H4 (cell line): ENCODE measurements around the gene CDCA3. TPM values are rescaled to one million over a fixed set of nuclear protein-coding genes. Genes with fewer than 3 reads are reported as not detected.

Experiments
- DNase-seq: peaks from one replicate; pipeline ENCODE4 v3.0.0-alpha.2; 2015; ENCODE audit warnings: low spot score
- total RNA-seq: library from RNA; depleted of rRNA; stranded (reverse); fragments of >200 nt; shearing (Covaris generic); gene quantifications from 2 replicates; pipeline ENCODE4 v1.2.3, GENCODE V29; 2014; rRNA removed

Gene CDCA3
- total RNA-seq, 1 experiment from 2014 or later = 75.3 TPM

DNA sequence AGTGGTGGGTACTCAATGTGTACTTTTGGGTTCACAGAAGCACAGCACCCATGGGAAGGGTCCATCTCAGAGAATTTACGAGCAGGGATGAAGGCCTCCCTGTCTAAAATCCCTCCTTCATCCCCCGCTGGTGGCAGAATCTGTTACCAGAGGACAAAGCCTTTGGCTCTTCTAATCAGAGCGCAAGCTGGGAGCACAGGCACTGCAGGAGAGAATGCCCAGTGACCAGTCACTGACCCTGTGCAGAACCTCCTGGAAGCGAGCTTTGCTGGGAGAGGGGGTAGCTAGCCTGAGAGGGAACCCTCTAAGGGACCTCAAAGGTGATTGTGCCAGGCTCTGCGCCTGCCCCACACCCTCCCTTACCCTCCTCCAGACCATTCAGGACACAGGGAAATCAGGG is 30.9 kb downstream of the CDCA3 start:
- DNase-seq = no peak

DNA sequence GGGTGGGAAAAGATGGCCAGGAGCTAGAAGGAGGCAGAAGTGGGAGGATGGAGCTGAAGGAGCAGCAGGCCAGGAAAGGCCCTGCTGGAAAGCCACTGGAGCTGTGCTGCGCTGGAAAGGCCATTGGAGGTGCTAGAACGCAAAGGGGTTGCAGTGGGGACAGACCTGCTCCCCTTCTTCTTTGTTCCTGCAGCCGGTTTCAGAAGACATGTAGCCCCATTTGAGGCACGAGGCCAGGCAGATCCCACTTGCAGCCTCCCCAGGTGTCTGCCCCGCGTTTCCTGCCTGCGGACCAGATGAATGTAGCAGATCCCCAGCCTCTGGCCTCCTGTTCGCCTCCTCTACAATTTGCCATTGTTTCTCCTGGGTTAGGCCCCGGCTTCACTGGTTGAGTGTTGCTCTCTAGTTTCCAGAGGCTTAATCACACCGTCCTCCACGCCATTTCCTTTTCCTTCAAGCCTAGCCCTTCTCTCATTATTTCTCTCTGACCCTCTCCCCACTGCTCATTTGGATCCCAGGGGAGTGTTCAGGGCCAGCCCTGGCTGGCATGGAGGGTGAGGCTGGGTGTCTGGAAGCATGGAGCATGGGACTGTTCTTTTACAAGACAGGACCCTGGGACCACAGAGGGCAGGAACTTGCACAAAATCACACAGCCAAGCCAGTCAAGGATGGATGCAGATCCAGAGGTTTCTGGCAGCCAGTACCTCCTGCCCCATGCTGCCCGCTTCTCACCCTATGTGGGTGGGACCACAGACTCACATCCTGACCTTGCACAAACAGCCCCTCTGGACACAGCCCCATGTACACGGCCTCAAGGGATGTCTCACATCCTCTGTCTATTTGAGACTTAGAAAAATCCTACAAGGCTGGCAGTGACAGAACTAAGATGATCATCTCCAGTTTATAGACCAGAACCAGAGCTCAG is 31.7 kb downstream of the CDCA3 start:
- DNase-seq = no peak

DNA sequence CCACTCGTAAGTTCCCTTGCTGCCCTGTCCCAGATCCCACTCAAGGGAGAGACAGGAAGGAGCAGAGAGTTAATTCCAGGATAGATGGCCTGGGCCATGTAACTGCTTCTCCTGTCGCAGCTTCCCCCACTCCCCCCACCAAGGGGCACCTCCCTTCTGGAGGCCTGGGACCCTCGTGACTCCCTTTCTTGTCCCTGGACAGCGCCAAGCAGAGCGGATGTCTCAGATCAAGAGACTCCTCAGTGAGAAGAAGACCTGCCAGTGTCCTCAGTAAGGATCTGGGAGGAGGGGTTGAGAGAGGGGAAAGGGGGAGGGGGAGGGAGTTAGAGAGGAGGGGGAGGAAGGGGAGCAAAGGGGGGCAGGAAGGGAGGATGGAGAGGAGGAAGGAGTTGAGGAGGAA is 32.4 kb downstream of the CDCA3 start:
- DNase-seq = no peak

DNA sequence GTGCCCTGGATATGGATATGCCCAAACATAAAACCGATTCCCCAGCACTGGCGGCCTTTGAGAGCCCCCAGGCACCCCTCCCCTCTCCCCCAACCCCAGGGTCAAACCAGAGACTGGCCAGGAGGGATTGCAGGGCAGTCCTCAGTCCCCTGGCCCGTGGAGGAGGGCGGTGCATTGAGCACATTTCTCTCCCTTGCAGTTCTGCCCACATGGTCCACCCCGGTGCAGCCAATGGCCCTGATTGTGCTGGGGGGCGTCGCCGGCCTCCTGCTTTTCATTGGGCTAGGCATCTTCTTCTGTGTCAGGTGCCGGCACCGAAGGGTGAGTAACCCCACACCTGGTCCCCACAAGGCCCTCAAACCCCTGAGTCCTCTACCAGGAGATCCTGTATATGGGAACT is 32.9 kb downstream of the CDCA3 start:
- DNase-seq = no peak

DNA sequence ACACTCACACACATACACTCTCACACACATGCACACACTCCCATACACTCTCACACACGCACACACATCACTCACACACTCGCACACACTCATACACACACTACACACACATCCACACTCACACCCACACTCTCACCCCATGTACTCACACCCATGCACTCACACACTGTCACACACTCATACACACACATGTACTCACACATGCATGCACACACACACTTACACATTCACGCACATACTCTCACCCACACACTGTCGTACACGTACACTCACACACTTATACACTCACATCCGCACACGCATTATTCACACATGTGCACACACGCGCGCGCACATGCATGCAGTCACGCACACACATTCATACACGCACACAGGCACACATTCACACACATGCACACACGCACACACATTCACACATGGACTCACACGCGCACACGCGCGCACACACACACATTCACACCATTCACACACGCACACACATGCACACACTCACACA is 33.4 kb downstream of the CDCA3 start:
- no peak for DNase-seq

DNA sequence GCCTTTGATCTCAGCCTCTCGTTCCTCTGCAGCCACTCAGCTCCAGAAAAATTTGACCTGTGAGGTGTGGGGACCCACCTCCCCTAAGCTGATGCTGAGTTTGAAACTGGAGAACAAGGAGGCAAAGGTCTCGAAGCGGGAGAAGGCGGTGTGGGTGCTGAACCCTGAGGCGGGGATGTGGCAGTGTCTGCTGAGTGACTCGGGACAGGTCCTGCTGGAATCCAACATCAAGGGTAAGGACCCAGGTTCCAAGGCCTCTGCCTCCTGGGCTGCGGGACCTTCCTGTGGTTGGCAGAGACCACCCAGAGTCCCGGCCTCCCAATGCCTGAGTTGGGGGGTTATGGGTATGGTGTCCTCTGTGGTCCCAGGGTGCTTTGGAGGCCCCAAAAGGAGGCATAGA is 34.0 kb downstream of the CDCA3 start:
- no peak for DNase-seq

DNA sequence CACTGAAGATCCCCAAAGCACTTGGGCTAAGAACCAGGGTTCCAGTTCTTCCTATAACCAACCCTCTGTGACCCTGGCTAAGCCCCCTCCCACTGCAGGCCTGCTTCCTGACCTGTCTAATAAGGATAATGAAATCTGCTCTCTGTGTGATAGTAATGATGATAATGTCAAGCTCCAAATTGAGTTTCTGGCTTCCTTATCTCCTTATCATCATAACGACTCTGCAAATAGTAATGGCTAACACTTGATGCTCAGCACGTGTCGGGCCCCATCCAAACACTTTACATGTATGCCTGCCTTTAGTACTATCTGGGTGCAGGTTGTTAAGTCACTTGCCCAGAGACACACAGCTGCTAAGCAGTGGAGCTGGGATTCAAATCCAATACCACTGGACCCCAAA is 34.5 kb downstream of the CDCA3 start:
- no peak for DNase-seq

DNA sequence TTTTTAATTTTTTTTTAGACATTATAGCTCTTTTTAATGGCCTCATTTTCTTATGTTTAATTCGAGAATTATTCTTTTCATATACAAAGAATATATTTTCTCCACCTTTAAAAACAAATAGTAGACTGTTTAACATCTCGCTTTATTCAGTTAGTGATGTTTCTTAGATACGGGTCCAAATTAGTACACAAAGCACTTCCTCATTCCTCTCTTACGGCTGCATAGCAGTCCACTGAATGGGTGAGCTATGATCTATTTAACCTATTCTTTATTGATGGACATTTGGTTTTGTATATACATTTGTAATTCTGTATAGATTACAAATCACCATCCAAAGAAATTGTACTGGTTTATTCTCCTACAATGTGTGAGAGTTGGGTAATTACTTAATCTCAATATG is 37.7 kb downstream of the CDCA3 start:
- DNase-seq = no peak

DNA sequence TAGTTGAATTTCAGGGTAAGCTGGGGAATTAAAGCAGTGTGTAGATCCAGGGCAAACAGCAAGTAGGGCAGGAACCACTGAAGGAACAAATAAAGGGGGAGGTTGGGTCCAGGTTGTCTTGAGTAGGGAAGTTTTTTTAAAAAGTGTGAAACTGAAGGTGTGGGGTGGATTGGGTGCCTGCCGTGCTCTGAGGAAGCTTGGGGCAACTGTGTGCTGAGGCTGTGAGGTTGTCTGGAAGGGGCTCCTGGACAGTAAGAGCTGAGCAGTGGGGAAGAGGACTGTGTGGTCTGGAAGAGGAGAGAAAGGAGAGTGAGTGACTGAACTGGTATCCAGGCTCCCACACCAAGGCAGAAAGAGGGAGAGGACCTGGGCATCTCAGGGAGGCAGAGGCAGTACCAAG is 40.3 kb downstream of the CDCA3 start:
- no peak for DNase-seq

DNA sequence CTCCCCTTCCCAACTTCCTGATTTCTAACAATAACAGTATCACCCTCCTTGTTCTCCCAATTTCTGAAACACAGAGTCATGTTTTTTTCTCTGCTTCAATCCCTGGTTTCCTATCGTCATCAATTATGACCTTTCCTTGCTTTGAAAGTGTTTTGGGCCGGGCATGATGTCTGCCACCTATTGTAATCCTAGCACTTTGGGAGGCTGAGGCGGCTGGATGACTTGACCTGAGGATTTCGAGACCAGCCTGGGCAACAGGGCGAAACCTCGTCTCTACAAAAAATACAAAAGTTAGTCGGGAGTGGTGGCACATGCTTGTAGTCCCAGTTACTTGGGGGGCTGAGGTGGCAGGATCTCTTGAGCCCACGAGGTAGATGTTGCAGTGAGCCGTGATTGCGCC is 42.0 kb downstream of the CDCA3 start:
- DNase-seq = no peak

DNA sequence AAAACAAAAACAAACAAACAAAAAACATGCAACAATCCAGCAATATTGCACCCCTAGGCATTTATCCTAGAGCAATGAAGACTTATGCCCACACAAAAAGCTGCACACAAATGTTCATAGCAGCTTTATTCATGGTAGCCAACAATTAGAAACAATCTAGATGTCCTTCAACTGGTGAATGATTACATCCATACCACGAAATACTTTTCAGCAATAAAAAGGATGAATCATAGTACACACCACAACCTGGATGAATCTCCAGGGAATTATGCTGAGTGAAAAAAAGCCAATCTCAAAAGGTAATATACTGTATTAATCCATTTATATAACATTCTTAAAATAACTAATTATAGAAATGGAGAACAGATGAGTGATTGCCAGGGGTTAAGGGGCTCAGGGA is 43.9 kb downstream of the CDCA3 start:
- DNase-seq = no peak

DNA sequence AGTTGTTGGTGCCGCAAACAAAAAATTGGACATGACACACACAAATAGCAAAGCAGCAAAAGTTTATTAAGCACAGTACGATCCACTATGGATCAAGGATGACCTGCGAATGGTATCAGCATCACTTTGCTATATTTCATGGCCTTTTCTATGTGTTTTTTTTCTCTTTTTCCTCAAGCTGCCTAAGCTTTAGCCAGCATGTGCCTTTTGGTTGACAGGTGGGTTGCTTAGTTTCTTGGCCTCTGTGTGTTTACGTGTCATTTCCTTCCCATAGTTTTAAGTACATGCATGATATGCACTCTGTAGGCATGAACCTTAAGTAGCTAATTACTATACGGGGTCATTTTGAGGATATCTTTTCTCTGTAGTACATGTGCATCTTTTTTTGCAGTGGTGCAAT is 51.9 kb downstream of the CDCA3 start:
- DNase-seq = no peak

Other genes with a start within 250 kb of the CDCA3 start
- gene CHD4, start 243.9 kb downstream of the CDCA3 start, total RNA-seq = 242 and 246 TPM in 2 replicates
- 0.04 TPM in 1 of 2 replicates, not detected in the other for gene LPAR5, start 215.3 kb downstream of the CDCA3 start, total RNA-seq
- gene ACRBP, start 203.9 kb downstream of the CDCA3 start, total RNA-seq = not detected in 2 replicates
- gene ING4, start 188.2 kb downstream of the CDCA3 start, total RNA-seq = 57.8 and 65.7 TPM in 2 replicates
- gene ZNF384, start 161.9 kb downstream of the CDCA3 start, total RNA-seq = 21.2 and 23.6 TPM in 2 replicates
- gene PIANP, start 150.5 kb downstream of the CDCA3 start, total RNA-seq = not detected in 2 replicates
- 93.8 and 93.9 TPM in 2 replicates for gene COPS7A, start 127.2 kb downstream of the CDCA3 start, total RNA-seq
- 314 and 332 TPM in 2 replicates for gene MLF2, start 98.1 kb downstream of the CDCA3 start, total RNA-seq
- gene PTMS, start 84.9 kb downstream of the CDCA3 start, total RNA-seq = 122 and 133 TPM in 2 replicates
- 0.06 TPM in 1 of 2 replicates, not detected in the other for gene LAG3, start 78.8 kb downstream of the CDCA3 start, total RNA-seq
- gene CD4, start 61.8 kb downstream of the CDCA3 start, total RNA-seq = 0.12 TPM in 1 of 2 replicates, not detected in the other
- gene GPR162, start 29.5 kb downstream of the CDCA3 start, total RNA-seq = 8.5 and 13.8 TPM in 2 replicates
- gene P3H3, start 22.9 kb downstream of the CDCA3 start, total RNA-seq = 29.5 and 35.2 TPM in 2 replicates
- 0.12 and 1.0 TPM in 2 replicates for gene GNB3, start 10.4 kb downstream of the CDCA3 start, total RNA-seq
- gene USP5, start 864 bp upstream of the CDCA3 start, total RNA-seq = 86.2 and 91.4 TPM in 2 replicates
- 2,242 and 2,549 TPM in 2 replicates for gene TPI1, start 16.2 kb upstream of the CDCA3 start, total RNA-seq
- gene SPSB2, start 22.0 kb upstream of the CDCA3 start, total RNA-seq = 10.8 TPM in 2 replicates
- gene LRRC23, start 53.5 kb upstream of the CDCA3 start, total RNA-seq = 4.1 and 12.2 TPM in 2 replicates
- gene ENO2, start 63.3 kb upstream of the CDCA3 start, total RNA-seq = 10.6 and 11.2 TPM in 2 replicates
- gene ATN1, start 76.7 kb upstream of the CDCA3 start, total RNA-seq = 6.0 and 14.2 TPM in 2 replicates
- gene RNU7-1, start 92.5 kb upstream of the CDCA3 start, total RNA-seq = not detected in 2 replicates
- 219 and 260 TPM in 2 replicates for gene C12orf57, start 92.7 kb upstream of the CDCA3 start, total RNA-seq
- gene PTPN6, start 100.1 kb upstream of the CDCA3 start, total RNA-seq = not detected in 2 replicates
- gene PHB2, start 119.4 kb upstream of the CDCA3 start, total RNA-seq = 486 and 563 TPM in 2 replicates
- gene EMG1, start 119.6 kb upstream of the CDCA3 start, total RNA-seq = 99.6 and 119 TPM in 2 replicates
- gene LPCAT3, start 167.2 kb upstream of the CDCA3 start, total RNA-seq = 85.6 and 97.8 TPM in 2 replicates
- 72.4 and 88.1 TPM in 2 replicates for gene C1S, start 209.4 kb upstream of the CDCA3 start, total RNA-seq
- gene C1R, start 241.2 kb upstream of the CDCA3 start, total RNA-seq = 71.4 and 104 TPM in 2 replicates